Measurements from ENCODE around the gene RASA4. TPM values are rescaled to one million over a fixed set of nuclear protein-coding genes. Genes with fewer than 3 reads are reported as not detected.
"Not testable (repeated sequence)": the region's sequence is repeated elsewhere in the genome, so short reads cannot be mapped to it uniquely, and the experiment has no call there.

RASA4 gene
- polyA plus RNA-seq (ENCODE audit: insufficient read length): 82.0 TPM

GRCh38 chr7:102616507-102617125, at the start of gene RASA4:
TSS of gene RASA4 (minus strand) at chr7:102616756. CDS start at chr7:102616689, 67 bp downstream.
- peak; percentile 52 for DNase-seq

GRCh38 chr7:102664765-102665164, 48.2 kb upstream of the RASA4 start:
- not testable (repeated sequence) for DNase-seq

GRCh38 chr7:102649924-102650323, 33.4 kb upstream of the RASA4 start, which contains the start of gene SPDYE2B:
TSS of gene SPDYE2B (plus strand) at chr7:102650319. CDS start at chr7:102652349, 2,030 bp downstream.
- not testable (repeated sequence) for DNase-seq

GRCh38 chr7:102647813-102648212, 31.3 kb upstream of the RASA4 start:
- DNase-seq: not testable (repeated sequence)

GRCh38 chr7:102643404-102643803, 26.8 kb upstream of the RASA4 start:
- not testable (repeated sequence) for DNase-seq

GRCh38 chr7:102642691-102643090, 26.1 kb upstream of the RASA4 start, which contains the start of gene UPK3BL1:
TSS of gene UPK3BL1 (minus strand) at chr7:102642791. CDS start at chr7:102642741, 50 bp downstream.
- DNase-seq: not testable (repeated sequence)

- not testable (repeated sequence) for DNase-seq
These were observed 22.3 kb upstream of the RASA4 start for GRCh38 chr7:102638848-102639247.

- not testable (repeated sequence) for DNase-seq
These were observed 20.4 kb upstream of the RASA4 start for GRCh38 chr7:102636956-102637355.

GRCh38 chr7:102635354-102635753, 18.8 kb upstream of the RASA4 start:
- not testable (repeated sequence) for DNase-seq

- not testable (repeated sequence) for DNase-seq
These were observed 17.7 kb upstream of the RASA4 start for GRCh38 chr7:102634299-102634698.

GRCh38 chr7:102630622-102631021, 14.1 kb upstream of the RASA4 start:
- not testable (repeated sequence) for DNase-seq

- not testable (repeated sequence) for DNase-seq
These were observed 10.8 kb upstream of the RASA4 start for GRCh38 chr7:102627271-102627904.

GRCh38 chr7:102618122-102618521, 1.6 kb upstream of the RASA4 start:
- not testable (repeated sequence) for DNase-seq

- DNase-seq: not testable (repeated sequence)
These were observed 626 bp downstream of the RASA4 start for GRCh38 chr7:102615930-102616329.

GRCh38 chr7:102614873-102615272, 1.7 kb downstream of the RASA4 start:
- DNase-seq: not testable (repeated sequence)

GRCh38 chr7:102614346-102614697, 2.2 kb downstream of the RASA4 start:
- DNase-seq: not testable (repeated sequence)

GRCh38 chr7:102613575-102614345, 2.8 kb downstream of the RASA4 start:
- not testable (repeated sequence) for DNase-seq

GRCh38 chr7:102611675-102612325, 4.8 kb downstream of the RASA4 start:
- peak; percentile 63 for DNase-seq

- DNase-seq: not testable (repeated sequence)
These were observed 5.4 kb downstream of the RASA4 start for GRCh38 chr7:102611013-102611674.

GRCh38 chr7:102610441-102610840, 6.1 kb downstream of the RASA4 start:
- not testable (repeated sequence) for DNase-seq

GRCh38 chr7:102609734-102610133, 6.8 kb downstream of the RASA4 start:
- DNase-seq: not testable (repeated sequence)

- not testable (repeated sequence) for DNase-seq
These were observed 9.7 kb downstream of the RASA4 start for GRCh38 chr7:102606848-102607247.
